ENCODE data around the gene RBFOX1.

RBFOX1 gene

DNA sequence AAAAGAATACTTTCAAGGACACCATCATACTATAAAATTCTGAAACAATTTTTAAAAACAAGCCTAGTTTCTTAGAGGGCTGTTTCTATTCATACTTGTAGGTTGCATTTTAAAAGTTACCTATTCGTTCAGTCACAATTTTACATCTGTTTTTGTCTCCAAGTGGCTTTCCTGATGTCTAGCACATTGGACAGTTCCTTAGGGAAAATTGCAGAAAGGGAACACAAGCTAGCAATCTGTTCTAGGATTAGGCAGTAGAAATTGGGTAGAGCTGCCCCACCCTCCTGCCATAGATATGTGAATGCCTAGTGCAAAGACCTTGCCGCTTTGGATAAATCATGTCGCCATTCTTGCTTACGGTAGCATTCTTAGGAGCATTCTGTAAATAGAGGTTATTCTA is 358.9 kb downstream of the RBFOX1 start:
- DNase-seq (ENCODE audit: low spot score), result no peak

DNA sequence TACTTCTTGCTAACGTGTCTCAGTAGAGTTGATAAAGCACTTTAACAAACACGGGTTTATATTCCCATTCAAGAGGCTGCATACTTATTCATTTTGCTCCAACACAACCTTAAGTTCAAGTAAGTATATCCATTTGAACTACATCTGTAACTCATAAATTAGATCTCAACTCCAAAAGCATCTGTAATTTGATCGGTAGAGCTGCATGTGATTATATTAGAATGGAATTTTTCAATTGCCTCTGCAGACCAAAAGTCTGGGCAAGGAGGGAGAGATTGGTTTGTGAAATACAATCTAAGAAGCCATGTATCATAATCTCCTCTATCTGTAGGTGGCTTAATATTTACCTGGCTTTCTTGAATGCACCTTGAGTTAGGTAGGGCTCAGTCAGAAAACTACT is 371.0 kb downstream of the RBFOX1 start:
- no peak for DNase-seq (ENCODE audit: low spot score)

DNA sequence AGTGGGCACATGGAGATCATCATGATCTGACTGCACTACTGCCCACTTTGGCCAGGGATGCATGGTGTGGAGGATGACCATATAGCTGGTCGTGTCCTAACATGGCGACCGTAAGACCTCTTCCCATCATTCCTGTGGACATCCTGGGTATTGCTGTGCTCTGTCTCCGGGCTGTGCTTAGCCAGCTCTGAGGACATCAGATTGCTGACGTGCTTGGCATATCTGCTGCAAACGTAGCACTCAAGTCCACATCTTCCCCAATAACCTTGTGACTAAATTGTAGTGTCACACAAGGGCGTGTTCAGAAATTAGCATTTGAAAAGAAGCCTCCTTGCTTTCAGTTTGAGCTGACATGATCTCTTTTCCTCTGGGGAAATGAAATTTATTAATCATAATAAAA is 373.2 kb downstream of the RBFOX1 start:
- no peak for DNase-seq (ENCODE audit: low spot score)

DNA sequence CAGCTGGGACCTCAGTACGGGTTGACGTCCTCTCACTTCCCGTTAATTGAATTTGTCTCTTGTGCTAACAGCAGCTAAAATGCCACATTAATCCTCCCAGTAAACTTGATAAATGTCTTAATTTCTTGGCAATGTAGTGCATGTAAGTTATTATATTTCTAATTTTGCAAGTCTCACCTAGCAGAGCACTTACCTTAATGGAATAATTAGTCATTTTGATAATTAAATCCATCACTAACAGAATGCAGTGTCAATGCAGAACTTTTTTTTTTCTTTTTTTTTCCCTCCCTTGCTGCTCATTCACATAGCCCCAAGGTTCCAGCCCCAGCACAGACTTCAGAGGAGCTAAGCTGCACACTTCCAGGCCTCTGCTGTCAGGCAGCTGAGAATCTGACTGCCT is 376.5 kb downstream of the RBFOX1 start:
- no peak for DNase-seq (ENCODE audit: low spot score)

DNA sequence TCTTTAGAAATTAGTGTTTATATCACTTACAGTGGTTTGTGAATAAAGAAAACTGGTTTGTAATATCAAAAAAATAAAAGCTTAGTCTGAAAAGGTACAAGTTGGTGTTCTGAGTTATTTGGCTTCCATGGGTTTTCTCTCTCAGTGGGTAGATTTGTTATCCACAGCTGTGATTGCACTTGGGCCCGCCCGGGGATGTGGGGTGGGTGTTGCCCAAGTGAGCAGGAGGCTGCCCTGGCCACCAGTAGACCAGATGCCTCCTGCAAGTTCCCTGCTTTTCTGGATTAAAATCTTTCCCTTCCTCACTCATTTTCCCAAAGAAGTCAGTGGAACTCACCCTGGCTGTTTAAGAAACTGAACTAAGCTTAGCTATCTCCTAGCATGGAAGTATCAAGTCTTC is 380.6 kb downstream of the RBFOX1 start:
- no peak for DNase-seq (ENCODE audit: low spot score)

DNA sequence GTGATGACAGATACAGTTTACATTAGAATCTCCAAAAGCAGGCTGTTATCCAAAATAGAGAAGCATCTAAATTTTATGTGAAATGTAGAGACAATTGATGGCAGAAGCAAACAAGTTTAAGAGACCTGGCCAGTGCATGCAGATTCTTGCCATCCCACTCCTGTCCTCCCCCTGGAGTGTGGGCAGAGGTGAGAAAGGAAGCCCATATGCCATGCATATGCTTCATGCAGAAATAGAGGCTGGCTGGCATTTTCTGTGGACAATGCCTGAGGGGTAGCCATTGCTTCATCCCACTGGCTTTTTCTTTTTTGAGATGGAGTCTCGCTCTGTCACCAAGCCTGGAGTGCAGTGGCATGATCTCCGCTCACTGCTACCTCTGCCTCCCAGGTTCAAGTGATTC is 382.1 kb downstream of the RBFOX1 start:
- no peak for DNase-seq (ENCODE audit: low spot score)

DNA sequence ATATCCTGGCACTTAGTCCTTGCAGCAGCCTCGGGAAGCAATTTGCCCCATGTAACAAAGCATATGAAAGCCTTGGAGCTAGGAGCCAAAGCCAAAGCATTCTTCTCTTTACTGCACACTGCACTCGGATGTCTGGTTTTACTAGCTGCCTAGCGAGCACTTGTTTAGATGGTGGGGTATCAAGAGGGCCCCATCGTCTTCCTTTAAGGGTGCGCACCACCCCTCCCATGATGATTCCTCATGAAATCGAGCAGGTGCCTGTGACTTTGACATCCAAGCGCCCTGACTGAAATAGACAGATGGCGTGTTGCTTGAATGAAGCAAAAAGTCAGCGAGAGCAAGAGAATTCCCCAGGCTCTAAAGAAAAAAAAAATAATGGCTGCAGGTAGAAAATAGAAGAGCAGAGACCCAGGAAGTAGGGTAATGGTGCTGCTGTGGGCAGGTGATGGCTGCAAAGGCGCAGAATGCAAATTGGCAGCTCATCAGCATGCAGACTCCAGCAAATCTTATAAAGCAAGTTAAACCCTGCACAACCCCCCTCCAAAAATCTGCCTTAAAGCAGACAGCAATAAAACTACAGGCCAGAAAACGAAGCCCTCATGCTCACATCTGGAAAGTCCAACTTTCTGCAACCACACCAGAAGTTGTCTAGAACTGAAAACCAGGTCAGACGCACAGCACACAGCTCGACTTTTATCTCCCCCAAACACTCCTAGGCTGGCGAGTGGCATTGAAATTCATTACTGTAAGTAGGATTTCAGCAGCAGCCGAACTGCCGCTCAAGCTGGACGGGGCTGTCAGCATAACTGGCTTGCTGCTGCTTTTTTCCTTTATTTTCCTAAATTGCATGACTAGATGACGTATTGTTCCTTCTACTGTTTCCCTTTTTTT is 384.3 kb downstream of the RBFOX1 start:
- no peak for DNase-seq (ENCODE audit: low spot score)

DNA sequence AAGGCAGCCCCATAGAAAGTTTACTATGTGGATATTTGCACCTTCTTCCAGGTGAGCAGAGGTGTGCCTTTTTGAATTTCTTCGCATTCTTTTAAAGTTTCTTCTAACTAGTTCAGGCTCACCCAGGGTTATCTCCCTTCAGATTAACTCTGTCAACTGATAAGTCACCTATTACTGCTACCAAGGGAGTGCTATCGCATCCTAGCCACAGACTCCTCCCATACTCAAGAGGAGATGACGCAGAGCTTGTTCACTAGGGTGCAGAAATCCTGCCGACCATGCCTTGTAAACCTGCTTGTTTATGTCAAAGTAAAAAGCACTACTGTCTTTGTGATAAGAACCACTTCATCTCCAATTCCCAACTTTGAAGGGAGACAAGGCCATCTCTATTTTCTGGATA is 390.1 kb downstream of the RBFOX1 start:
- no peak for DNase-seq (ENCODE audit: low spot score)

DNA sequence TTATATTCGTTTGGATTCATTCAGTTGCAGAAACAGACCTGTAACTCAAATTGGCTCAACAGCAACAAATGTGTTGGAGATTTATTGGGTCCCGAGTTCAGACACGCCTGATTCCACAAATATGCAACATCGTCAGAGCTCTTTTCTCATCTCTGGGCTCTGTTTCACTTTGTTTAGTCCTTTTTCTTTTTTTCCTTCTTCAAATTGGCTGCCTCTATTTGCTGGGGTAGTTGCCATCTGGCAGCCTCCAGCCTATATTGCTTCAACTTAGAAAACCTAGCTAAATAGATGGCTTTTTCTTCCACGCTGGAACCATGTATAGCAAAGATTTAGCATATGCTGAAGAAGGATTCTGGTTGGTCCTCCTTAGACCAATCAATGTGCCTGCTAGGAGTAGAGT is 398.5 kb downstream of the RBFOX1 start:
- DNase-seq (ENCODE audit: low spot score), result no peak

DNA sequence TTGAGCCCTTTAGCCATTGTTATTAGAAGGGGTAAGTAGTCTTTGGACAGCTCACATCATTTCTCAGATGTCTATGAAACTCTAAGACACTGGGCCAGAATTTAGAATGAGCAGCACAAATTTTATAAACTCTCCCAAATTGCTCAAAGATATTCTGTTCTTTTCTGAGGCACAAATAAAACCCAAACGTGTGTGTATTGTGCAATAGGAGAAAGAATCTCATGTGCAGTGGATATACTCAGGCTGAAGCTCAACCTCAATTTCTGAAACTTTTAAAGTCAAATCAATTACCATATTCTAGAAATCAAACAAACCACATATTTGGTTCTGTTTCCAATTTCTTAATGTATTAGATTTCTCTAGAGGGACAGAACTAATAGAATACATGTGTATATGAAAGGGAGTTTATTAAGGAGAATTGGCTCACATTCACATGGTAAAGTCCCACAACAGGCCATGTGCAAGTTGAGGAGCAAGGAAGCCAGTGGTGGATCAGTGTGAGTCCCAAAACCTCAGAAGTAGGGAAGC is 403.6 kb downstream of the RBFOX1 start:
- no peak for DNase-seq (ENCODE audit: low spot score)

DNA sequence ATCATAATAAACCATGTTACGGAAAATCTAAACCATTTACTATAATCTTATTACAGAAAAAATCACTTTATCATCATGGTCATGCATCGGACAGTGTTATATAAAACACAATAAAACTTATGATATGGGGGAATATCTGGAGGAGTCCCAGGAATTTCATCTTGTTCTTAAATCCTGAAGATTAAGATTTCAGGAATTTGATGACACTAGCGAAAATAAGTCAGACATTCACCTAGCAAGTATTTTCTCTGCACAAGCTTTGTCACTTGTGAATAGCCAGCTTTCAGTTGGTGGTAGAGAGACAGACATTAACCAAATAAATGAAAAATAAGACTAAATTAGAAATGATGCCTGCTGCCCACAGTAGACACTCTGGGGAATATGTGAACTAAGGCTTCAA is 410.0 kb downstream of the RBFOX1 start:
- DNase-seq (ENCODE audit: low spot score), result no peak

DNA sequence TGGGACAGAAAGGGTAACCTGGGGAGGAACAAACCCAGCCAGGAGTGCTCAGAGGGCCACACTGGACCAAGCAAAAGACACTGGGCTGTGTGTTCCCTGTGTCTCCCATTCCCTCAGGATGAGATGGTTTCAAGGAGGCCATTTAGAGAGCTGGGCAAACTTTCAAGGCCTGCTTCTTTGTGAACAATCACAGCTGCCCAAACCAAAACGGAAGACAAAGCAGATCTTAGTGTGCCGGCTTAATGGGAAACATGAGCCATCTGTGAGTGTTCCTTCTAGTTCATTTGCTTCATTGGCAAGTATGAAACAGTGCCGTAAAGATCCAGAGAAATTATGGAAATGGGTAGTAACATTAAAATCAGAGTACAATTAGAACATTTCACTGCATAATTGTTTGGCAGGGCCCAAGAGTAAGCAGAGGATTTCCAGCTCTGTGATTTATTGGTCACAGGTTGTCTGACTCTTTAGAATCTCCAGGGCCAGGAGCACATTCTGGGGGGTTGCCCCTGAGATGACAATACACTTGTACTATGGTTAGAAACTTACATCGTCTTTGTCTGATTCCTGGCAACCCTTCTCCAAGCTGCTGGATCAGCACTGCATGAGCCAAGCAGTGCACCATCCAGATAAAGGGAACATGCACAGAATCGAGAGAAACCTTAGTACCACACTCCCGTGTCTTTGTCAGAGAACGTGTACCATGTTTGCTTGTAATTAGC is 412.1 kb downstream of the RBFOX1 start:
- no peak for DNase-seq (ENCODE audit: low spot score)

DNA sequence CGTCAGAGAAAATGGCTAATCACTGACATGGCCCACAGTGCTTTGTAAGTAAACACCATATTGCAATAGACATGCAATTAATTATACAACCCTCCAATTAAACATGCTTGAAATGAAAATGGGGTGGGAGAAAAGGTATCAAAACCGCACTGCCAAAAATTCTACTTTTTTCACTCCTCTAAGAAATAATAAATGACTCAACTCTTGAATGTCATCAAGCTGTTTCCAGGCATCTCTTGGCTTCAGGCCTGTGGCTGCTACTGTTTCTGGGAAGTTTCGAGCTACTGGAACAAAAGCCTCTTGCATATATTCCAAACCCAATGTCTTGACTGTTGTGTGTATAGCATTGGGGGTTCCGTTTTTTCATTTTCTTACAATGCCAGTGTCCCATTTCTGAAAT is 412.6 kb downstream of the RBFOX1 start:
- DNase-seq (ENCODE audit: low spot score), result no peak

DNA sequence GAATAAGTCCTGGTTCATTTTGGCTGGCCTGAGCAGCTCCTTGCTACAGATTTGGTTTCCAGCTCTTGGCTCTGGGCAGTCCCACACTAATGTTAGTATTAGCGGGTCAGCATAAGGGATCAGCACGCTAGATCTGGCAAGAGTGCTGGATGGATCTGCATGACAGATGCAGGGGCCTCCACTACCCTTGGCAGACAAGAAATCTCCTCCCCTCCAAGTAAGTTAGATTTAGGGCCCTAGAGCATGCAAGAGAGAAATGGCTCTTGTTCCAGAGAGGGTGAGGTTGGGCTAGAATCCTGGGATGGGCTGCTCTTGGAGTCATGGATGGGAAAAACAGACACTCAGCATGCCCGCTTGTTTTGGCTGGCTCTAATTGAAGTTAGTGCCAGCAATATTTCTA is 414.3 kb downstream of the RBFOX1 start:
- DNase-seq (ENCODE audit: low spot score), result no peak

DNA sequence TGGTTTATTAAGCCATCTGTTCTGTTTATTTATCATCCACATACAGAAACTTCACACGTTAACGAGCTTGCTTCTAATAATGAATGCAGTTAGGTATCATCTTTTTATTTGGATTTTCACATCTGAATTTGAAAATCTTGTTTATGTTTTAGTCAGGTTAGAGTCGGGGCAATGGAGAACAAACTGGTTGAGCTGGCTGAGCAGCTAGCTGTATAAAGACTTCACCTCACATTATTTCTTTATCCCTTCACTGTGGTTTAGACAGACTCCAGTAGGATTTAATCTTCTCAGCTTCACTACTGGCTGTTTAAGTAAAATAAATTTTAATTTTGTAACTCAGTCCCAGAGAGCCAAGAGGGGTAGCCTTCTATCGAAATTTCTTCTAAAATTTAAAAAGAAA is 415.9 kb downstream of the RBFOX1 start:
- DNase-seq (ENCODE audit: low spot score), result no peak

DNA sequence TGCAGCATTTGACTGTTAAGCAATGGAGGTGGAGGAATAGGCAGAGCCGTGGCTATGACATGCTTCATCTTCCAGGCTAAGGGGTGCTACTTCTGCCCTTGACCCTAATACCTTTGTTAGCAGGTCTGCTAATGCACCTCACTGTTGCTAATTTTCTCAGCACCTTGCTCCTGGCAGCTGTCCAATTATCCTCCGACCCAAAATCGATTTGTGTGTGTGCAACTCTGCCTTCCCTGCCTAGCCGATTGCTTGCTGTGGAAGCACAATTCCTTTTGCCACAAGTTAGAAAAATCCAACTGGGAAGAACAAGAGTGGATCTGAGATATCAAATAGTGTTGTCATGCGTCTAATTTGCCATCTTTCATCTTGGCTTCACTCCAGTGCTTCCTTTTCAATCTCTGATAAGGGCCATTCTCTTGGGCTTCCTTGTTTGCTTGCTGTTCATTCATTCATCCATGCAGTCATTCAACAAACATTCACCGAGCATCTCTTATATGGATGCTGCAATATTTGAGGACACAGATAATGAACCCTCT is 422.8 kb downstream of the RBFOX1 start:
- no peak for DNase-seq (ENCODE audit: low spot score)
